ENCODE results near the gene SNX11.
A peak's percentile ranks its signal among the peaks of the same experiment; 100 is the strongest.

SNX11 gene

GRCh38 chr17:48095611-48096010, 12.0 kb upstream of the SNX11 start:
- no peak for DNase-seq

GRCh38 chr17:48100160-48100559, 7.4 kb upstream of the SNX11 start:
- no peak for DNase-seq

- DNase-seq: peak in 29 of 58 donors; percentile 20 to 72 (median 50)
These were observed 7.0 kb upstream of the SNX11 start for GRCh38 chr17:48100591-48101011.

GRCh38 chr17:48101012-48101720, 6.4 kb upstream of the SNX11 start, which contains the start of gene CBX1:
TSS of gene CBX1 (minus strand) at chr17:48101478. CDS start at chr17:48077004, 24,474 bp downstream.
- DNase-seq: peak; percentile 36 to 97 (median 93)

GRCh38 chr17:48102043-48102750, 5.4 kb upstream of the SNX11 start:
- no peak for DNase-seq

- no peak for DNase-seq
These were observed 4.5 kb upstream of the SNX11 start for GRCh38 chr17:48102798-48103715.

GRCh38 chr17:48104440-48104839, 3.1 kb upstream of the SNX11 start:
- DNase-seq: no peak

- no peak for DNase-seq
These were observed 797 bp upstream of the SNX11 start for GRCh38 chr17:48106802-48107136.

GRCh38 chr17:48110761-48111160, 3.2 kb downstream of the SNX11 start:
- DNase-seq: no peak

- DNase-seq: no peak
These were observed 4.3 kb downstream of the SNX11 start for GRCh38 chr17:48111937-48112241.

- DNase-seq: peak in 2 of 58 donors; percentile 2 to 8
These were observed 5.7 kb downstream of the SNX11 start for GRCh38 chr17:48113201-48113676.

- peak in 27 of 58 donors; percentile 8 to 65 (median 34) for DNase-seq
These were observed 14.5 kb downstream of the SNX11 start for GRCh38 chr17:48121923-48122664.

GRCh38 chr17:48122665-48123045, 15.1 kb downstream of the SNX11 start:
- DNase-seq: no peak

GRCh38 chr17:48123111-48123510, 15.5 kb downstream of the SNX11 start:
- DNase-seq: peak in 44 of 58 donors; percentile 5 to 82 (median 48)

- no peak for DNase-seq
These were observed 16.3 kb downstream of the SNX11 start for GRCh38 chr17:48123776-48124388.

- DNase-seq: peak in 1 of 58 donors; percentile 29
These were observed 18.4 kb downstream of the SNX11 start for GRCh38 chr17:48125829-48126531.

GRCh38 chr17:48126532-48126850, 18.9 kb downstream of the SNX11 start:
- no peak for DNase-seq

GRCh38 chr17:48127371-48128051, 19.9 kb downstream of the SNX11 start:
- peak in 6 of 58 donors; percentile 9 to 58 (median 26) for DNase-seq

GRCh38 chr17:48128400-48128799, 20.8 kb downstream of the SNX11 start:
- no peak for DNase-seq
